ENCODE measurements around the gene UPK1A. TPM values are rescaled to one million over a fixed set of nuclear protein-coding genes. Genes with fewer than 3 reads are reported as not detected.

The UPK1A gene
- total and polyA plus RNA-seq, 2 donors (not counting 1 experiment from before 2014, with no cell fraction given) = 0.16 TPM; not detected in 1

- Histone ChIP-seq H3K79me2 (ENCODE audit: control insufficient read depth, insufficient read depth, low read length) (peaks cover 27% of the 10 kb centered on the region), H3K4me1 (ENCODE audit: control insufficient read depth in 2 of 2, insufficient read depth in 2 of 2, low read length in 2 of 2) (peaks cover 24 to 58% of the 10 kb centered on the region in 2 donors), H3K4me2 (replicated peaks; ENCODE audit: low read depth, low read length, poor library complexity, severe bottlenecking) (peak overlapping the region; percentile 100), H3K36me3 (replicated peaks in 1 of 2; ENCODE audit: control extremely low read depth in 1 of 2, control insufficient read depth in 1 of 2, extremely low read depth in 1 of 2, insufficient read depth in 2 of 2, low read length in 1 of 2) (no peaks in the 10 kb centered on the region), H3K27ac (ENCODE audit: low read length in 2 of 2) (peak overlapping the region in 1 of 2 donors; percentile 34), H3K9ac (ENCODE audit: low read length) (peak overlapping the region; percentile 85), H4K20me1 (ENCODE audit: control insufficient read depth, insufficient read depth, low read length, poor library complexity, severe bottlenecking) (peaks cover 3% of the 10 kb centered on the region), H3K9me3 (ENCODE audit: control extremely low read depth in 1 of 3, control insufficient read depth in 2 of 3, insufficient read depth in 1 of 3, low read length in 2 of 3) (peaks cover 0 to 5% (median 0%) of the 10 kb centered on the region in 3 donors), H3K27me3 (replicated peaks in 1 of 4; ENCODE audit: control extremely low read depth in 1 of 4, control insufficient read depth in 3 of 4, insufficient read depth in 4 of 4, low read length in 3 of 4) (no peaks in the 10 kb centered on the region), H3K4me3 (ENCODE audit: control extremely low read depth in 1 of 5, extremely low read depth in 1 of 5, insufficient read depth in 1 of 5, low read depth in 2 of 5, low read length in 4 of 5) (peak overlapping the region in 4 of 5 experiments; percentile 73 to 91 (median 82)), H2AFZ (ENCODE audit: insufficient read depth, low read depth, low read length, poor library complexity, severe bottlenecking) (peak overlapping the region; percentile 97)
- ChIA-PET CTCF (interaction anchor here (1.2 kb wide), 1 partner anchor 135 kb away, joined by 3 read pairs; no protein-coding TSS in a partner anchor), POLR2A (interaction anchor here (1.1 kb wide), 1 partner anchor 11 kb away, joined by 4 read pairs; no protein-coding TSS in a partner anchor)
- DNase-seq (peak; percentile 74), ATAC-seq (ENCODE audit: low read depth) (no peak)
- Mint-ChIP-seq H3K4me1 (peaks cover 46% of the 10 kb centered on the region), H3K27ac (peak overlapping the region; percentile 91), H3K27me3 (no peaks in the 10 kb centered on the region), H3K4me3 (peak overlapping the region; percentile 94), H3K9me3 (ENCODE audit: insufficient read depth) (no peaks in the 10 kb centered on the region)
- intact Hi-C loops (cut with micrococcal nuclease) = loop anchor here (1.0 to 10.0 kb wide), 6 partner anchors 17 to 1950 kb away; partner anchors contain the start of genes ARHGAP33, HAUS5, OVOL3 and POLR2I
- TF ChIP-seq CTCF (IDR thresholded peaks at IDR 0.05) = no peak
- no peak for TF ChIP-seq EZH2 (IDR thresholded peaks at IDR 0.05; ENCODE audit: borderline replicate concordance, insufficient read depth, low read depth, low read length, poor library complexity, severe bottlenecking)
- 30% methylated on average over 11 of the region's 20 CpGs for WGBS (ENCODE audit: insufficient coverage)
These were observed 21.2 kb upstream of the UPK1A start for GRCh38 chr19:35644987-35645679.

Measured in B cell (primary cell).